Left ventricle myocardium inferior (tissue), 1 donor: Measurements from ENCODE around the gene OR52B6. TPM values are rescaled to one million over a fixed set of nuclear protein-coding genes. Genes with fewer than 3 reads are reported as not detected.

Experiments used
- DNase-seq: peaks from one replicate; pipeline ENCODE4 v3.0.0-alpha.2; 2020
- H3K27ac ChIP-seq: fragments of 200-600 bp; replicated peaks from 2 replicates; pipeline ENCODE4 v1.8.0; 2021
- H3K27me3 ChIP-seq: fragments of 200-600 bp; 2 replicates; pipeline ENCODE4 v1.8.0; 2021; ENCODE audit warnings: low read depth
- H3K36me3 ChIP-seq: fragments of 200-600 bp; 2 replicates; pipeline ENCODE4 v1.8.0; 2021
- H3K4me1 ChIP-seq: fragments of 200-600 bp; 2 replicates; pipeline ENCODE4 v1.8.0; 2021
- H3K4me3 ChIP-seq: fragments of 200-600 bp; 2 replicates; pipeline ENCODE4 v1.8.0; 2021; ENCODE audit warnings: mild to moderate bottlenecking, moderate library complexity
- H3K9me3 ChIP-seq: fragments of 200-600 bp; replicated peaks from 2 replicates; pipeline ENCODE4 v1.8.0; 2021
- intact Hi-C: fragments of 100-400 bp; cut with micrococcal nuclease; formaldehyde crosslinking; loops from one replicate; pipeline ENCODE4 v1.11.0; 2022
- total RNA-seq: library from RNA; stranded (reverse); fragmentation: NEBNext Ultra II Directional; extraction: Animal tissue kit (Norgen Biotek cat#: 25700); gene quantifications from one replicate; pipeline ENCODE4 v1.2.1, GENCODE V29; 2021
- TF ChIP-seq, protein P1 (sequence below): fragments of 200-600 bp; IDR thresholded peaks from 2 replicates; pipeline ENCODE4 v1.8.0; 2021; ENCODE audit warnings: antibody characterized with exemption, mild to moderate bottlenecking, borderline replicate concordance
- donor health status: DM: no; HTN: yes; CAD: no; lungs with severe emphysema.

OR52B6 gene
- total RNA-seq, 1 donor from 2014 or later = not detected

DNA sequence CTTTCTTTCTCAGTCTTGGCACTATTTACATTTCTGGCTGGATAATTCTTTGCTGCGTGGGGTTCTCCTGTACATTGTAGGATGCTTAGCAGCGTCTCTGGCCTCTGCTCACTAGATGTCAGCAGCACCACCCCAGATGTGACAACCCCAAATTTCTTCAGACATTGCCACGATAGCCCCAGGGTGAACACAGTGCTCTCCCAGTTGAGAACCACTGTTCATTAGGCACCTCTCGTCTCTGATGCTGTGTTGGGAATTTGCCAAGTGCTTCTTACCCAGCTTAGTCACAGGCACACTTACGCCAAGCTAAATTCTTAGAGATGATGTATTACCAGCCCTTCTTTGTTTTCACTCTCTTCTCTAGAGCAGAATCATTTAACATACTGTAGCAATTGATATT lies 25.2 kb downstream of the OR52B6 start:
- no peak overlapping the region for H3K27ac ChIP-seq
- TF ChIP-seq, protein P1, sequence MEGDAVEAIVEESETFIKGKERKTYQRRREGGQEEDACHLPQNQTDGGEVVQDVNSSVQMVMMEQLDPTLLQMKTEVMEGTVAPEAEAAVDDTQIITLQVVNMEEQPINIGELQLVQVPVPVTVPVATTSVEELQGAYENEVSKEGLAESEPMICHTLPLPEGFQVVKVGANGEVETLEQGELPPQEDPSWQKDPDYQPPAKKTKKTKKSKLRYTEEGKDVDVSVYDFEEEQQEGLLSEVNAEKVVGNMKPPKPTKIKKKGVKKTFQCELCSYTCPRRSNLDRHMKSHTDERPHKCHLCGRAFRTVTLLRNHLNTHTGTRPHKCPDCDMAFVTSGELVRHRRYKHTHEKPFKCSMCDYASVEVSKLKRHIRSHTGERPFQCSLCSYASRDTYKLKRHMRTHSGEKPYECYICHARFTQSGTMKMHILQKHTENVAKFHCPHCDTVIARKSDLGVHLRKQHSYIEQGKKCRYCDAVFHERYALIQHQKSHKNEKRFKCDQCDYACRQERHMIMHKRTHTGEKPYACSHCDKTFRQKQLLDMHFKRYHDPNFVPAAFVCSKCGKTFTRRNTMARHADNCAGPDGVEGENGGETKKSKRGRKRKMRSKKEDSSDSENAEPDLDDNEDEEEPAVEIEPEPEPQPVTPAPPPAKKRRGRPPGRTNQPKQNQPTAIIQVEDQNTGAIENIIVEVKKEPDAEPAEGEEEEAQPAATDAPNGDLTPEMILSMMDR = no peak
- H3K4me1 ChIP-seq = no peaks in the 10 kb centered on the region
- peaks cover 9% of the 10 kb centered on the region for H3K36me3 ChIP-seq
- intact Hi-C loops = no loop called here
- H3K27me3 ChIP-seq = no peaks in the 10 kb centered on the region
- H3K4me3 ChIP-seq = no peak overlapping the region
- no peak for DNase-seq
- H3K9me3 ChIP-seq = no peaks in the 10 kb centered on the region

GRCh38 chr11:5608808-5609207 lies 28.1 kb downstream of the OR52B6 start:
- intact Hi-C loops = no loop called here
- no peak for DNase-seq
- Histone ChIP-seq H3K27me3 (no peaks in the 10 kb centered on the region), H3K4me1 (no peaks in the 10 kb centered on the region), H3K4me3 (no peak overlapping the region), H3K27ac (no peak overlapping the region), H3K36me3 (peaks cover 7% of the 10 kb centered on the region), H3K9me3 (no peaks in the 10 kb centered on the region)
- TF ChIP-seq, protein P1 = no peak

DNA sequence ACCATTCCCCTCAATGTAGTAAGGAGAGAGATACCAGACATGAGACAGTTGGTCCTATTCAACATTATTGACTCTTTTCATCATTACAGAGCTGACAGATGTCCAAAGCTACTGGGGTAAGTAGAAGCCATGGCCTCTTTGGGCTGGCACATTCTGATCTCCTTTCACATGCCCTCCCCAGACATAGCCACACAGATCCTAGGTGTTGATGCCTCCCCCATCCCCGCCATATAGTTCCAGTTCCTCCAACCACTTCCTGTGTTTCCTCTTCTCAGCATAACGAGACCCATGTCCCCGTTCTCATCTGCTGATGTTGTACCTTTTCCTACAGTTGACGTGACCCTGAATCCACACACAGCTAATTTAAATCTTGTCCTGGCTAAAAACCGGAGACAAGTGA lies 29.8 kb downstream of the OR52B6 start:
- TF ChIP-seq, protein P1 = no peak

DNA sequence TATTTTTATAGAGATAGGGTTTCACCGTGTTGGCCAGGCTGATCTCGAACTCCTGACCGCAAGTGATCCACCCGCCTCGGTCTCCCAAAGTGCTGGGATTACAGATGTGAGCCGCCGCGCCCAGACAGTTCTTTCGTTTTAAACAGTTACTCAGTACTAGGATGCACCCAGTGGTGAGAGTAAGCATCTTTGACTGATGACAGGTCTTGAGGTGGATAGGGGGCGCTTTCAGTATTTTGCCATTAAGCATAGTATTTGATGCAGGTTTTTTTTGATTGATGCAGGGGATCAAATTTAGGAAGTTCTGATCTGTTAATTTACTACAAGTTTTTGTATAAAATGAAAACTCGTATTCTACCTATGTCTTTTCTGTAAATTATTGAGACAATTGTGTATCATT lies 30.9 kb downstream of the OR52B6 start:
- Histone ChIP-seq H3K4me1 (no peaks in the 10 kb centered on the region), H3K4me3 (no peak overlapping the region), H3K27ac (no peak overlapping the region), H3K27me3 (no peaks in the 10 kb centered on the region), H3K36me3 (no peaks in the 10 kb centered on the region), H3K9me3 (no peaks in the 10 kb centered on the region)
- TF ChIP-seq, protein P1 = no peak
- no peak for DNase-seq
- intact Hi-C loops = no loop called here

More for the DNA sequence above, 29.8 kb downstream of the OR52B6 start:
- H3K4me3 ChIP-seq = no peak overlapping the region
- H3K36me3 ChIP-seq = peaks cover 7% of the 10 kb centered on the region
- intact Hi-C loops = no loop called here
- no peaks in the 10 kb centered on the region for H3K4me1 ChIP-seq
- H3K27me3 ChIP-seq = no peaks in the 10 kb centered on the region
- no peak for DNase-seq
- H3K9me3 ChIP-seq = no peaks in the 10 kb centered on the region
- H3K27ac ChIP-seq = no peak overlapping the region

GRCh38 chr11:5618807-5619206 lies 38.1 kb downstream of the OR52B6 start:
- H3K4me1 ChIP-seq = peaks cover 12% of the 10 kb centered on the region
- DNase-seq = no peak
- no peaks in the 10 kb centered on the region for H3K9me3 ChIP-seq
- TF ChIP-seq, protein P1 = no peak
- H3K27me3 ChIP-seq = no peaks in the 10 kb centered on the region
- H3K4me3 ChIP-seq = no peak overlapping the region
- no peak overlapping the region for H3K27ac ChIP-seq
- H3K36me3 ChIP-seq = no peaks in the 10 kb centered on the region
- intact Hi-C loops = no loop called here
